ENCODE data around the gene CPXM1.

GRCh38 chr20:2799271-2799670 is 1.2 kb downstream of the CPXM1 start:
- TF ChIP-seq MAX (IDR thresholded peaks at IDR 0.05) (no peak), TAF1 (conservative IDR thresholded peaks at IDR 0.05) (no peak), CTCF (IDR thresholded peaks at IDR 0.05; ENCODE audit: low read depth, low read length, missing input control) (no peak), JUND (IDR thresholded peaks at IDR 0.05) (no peak), RAD21 (IDR thresholded peaks at IDR 0.05) (no peak), REST (IDR thresholded peaks at IDR 0.05) (no peak), YY1 (IDR thresholded peaks at IDR 0.05) (no peak), HNF4A (conservative IDR thresholded peaks at IDR 0.05) (no peak), ATF3 (IDR thresholded peaks at IDR 0.05) (no peak), SP1 (IDR thresholded peaks at IDR 0.05) (no peak), RXRA (IDR thresholded peaks at IDR 0.05) (no peak), EGR1 (IDR thresholded peaks at IDR 0.05; ENCODE audit: low read depth in 2 of 2) (no peak), GABPA (IDR thresholded peaks at IDR 0.05 in 1 of 2, conservative IDR thresholded peaks at IDR 0.05 in 1 of 2) (no peak), FOXA1 (IDR thresholded peaks at IDR 0.05) (no peak)

Measured in liver (tissue), 3 donors.